ENCODE measurements around the gene TNF. TPM values are rescaled to one million over a fixed set of nuclear protein-coding genes. Genes with fewer than 3 reads are reported as not detected.
A peak's percentile ranks its signal among the peaks of the same experiment; 100 is the strongest.
"Not testable (repeated sequence)": the region's sequence is repeated elsewhere in the genome, so short reads cannot be mapped to it uniquely, and the experiment has no call there.

TNF gene
- total RNA-seq, 1 experiment from 2014 or later: 1.4 TPM

DNA sequence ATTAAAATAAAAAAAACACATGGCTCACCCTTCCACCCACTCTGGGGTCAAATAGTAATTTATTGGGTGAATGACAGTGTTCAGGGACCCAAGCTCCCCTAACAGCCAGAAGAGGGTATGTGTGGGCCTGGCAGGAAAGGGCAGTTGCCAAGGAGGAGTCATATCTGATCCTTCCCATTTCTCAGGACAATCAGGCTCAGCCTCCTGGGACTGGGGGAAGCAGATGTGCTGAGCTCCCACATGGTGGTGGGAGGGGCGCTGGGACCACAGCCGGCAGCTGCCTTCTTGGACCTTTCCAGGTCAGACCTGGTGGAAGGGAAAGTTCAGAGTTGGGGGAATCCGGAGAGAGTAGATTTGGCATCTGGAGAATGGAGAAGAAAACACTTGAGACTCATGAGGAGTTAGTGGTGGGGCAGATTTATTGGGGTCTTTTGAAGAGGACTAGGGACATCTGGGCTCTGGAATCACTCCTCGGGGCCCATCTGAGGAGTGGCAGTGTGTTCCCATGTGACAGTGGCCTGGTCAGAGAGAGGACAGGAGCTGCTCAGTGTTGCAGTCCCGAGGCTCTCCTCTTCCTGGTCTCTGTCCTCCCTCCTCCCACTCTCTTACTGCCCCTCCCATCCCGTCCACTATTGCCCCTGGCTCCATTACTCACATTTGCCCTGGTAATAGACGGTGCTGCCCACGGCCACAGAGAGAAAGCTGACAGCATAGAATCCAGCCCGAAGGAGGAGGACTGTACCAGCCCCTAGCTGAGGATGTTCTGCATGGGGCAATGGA lies 13.7 kb downstream of the TNF start:
- DNase-seq (ENCODE audit: low read depth): no peak

DNA sequence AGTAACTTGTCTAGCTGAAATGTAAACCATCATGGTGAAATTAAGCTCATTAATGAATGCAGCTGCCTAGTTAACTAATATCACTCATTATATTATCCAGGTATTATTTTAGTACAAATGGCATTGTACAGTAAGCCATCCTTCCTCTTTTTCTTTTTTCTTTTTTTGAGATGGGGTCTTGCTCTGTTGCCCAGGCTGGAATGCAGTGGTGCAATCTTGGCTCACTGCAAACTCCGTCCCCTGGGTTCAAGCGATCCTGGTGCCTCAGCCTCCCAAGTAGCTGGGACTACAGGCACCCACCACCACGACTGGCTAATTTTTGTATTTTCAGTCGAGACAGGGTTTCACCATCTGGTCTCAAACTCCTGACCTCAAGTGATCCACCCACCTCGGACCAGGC lies 15.3 kb downstream of the TNF start:
- DNase-seq (ENCODE audit: low read depth): not testable (repeated sequence)

- DNase-seq (ENCODE audit: low read depth): no peak
Observed at GRCh38 chr6:31592396-31592771, 17.0 kb downstream of the TNF start.

DNA sequence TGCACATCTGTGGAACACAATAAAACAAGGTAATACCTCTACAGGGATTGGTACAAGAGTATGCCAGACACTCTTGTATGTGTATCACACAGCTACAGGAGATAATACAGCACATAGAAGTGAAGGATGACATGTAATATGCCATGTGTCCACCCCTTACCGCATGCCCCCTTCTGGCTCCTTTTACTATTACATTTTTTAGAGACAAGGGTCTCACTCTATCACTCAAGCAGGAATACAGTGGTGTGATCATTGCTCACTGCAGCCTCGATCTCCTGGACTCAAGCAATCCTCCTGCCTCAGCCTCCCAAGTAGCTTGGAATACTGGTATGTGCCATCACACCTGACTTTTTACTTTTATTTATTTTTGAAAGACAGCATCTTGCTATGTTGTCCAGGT lies 21.6 kb downstream of the TNF start:
- DNase-seq (ENCODE audit: low read depth): peak; percentile 40

DNA sequence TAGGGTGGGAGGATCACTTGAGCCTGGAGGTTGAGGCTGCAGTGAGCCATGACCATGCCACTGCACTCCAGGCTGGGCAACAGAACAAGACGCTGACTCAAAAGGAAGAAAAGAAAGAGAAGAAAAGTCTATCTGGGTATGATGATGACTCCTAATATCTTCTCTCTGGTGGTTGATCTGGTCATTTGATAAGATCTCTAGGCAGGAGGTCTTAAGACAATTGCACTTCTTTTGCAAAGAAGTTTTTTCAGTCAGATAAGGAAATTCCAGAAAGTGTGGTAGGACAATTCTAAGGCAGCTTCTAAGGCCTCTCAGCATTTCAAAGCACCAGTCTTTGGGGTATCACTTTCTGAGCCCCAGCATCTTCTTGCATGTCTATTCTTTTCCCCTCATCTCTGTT lies 32.0 kb downstream of the TNF start:
- no peak for DNase-seq (ENCODE audit: low read depth)

GRCh38 chr6:31609519-31610406 lies 34.4 kb downstream of the TNF start:
- DNase-seq (ENCODE audit: low read depth): no peak

GRCh38 chr6:31610968-31611367 lies 35.6 kb downstream of the TNF start:
- DNase-seq (ENCODE audit: low read depth): no peak

- no peak for DNase-seq (ENCODE audit: low read depth)
Observed at GRCh38 chr6:31614075-31614619, 38.8 kb downstream of the TNF start.

DNA sequence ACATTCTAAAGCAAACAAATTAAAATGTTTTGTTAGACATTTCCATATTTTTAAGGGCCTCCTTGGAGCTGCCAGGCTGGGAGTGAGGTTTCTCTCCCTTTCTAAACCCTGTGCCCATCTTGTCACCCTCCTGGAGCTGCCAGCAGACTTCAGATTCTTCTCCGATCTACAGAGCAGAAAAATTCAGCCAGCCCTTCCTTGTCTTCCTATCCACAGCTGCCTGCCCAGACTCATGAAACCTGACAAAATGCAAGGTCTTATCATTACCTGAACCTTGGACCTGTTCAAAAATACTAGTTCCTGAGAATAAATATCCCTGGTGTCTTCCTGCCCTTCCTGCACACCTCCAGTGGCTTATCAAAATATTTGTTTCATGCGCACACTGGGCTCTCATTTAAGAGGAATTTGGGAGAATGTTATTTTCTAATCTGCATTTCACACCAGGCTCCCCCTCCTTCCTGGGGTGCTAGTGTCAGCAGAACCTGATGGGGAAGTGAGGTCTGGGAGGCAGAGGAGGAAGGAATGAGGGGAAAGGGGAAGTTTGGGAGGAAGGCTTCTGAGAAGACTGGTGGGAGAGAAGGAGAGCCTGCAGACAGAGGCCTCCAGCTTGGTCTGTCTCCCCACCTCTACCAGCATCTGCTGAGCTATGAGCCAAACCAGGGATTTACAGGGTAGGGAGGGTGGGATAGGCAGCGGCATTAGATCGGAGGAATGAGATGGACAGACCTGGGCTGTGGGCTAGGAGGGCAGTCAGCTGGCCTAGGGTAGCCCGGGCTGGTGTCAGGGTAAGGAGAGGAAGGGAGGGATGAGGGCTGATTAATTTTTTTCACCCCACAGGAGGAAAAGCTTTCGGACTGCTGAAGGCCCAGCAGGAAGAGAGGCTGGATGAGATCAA lies 39.6 kb downstream of the TNF start, which contains the start of gene AIF1:
Gene AIF1 (plus strand): TSS at position 551 of the 895 bp plus-strand sequence. CDS start 96 bp downstream, at position 647.
- DNase-seq (ENCODE audit: low read depth): no peak

DNA sequence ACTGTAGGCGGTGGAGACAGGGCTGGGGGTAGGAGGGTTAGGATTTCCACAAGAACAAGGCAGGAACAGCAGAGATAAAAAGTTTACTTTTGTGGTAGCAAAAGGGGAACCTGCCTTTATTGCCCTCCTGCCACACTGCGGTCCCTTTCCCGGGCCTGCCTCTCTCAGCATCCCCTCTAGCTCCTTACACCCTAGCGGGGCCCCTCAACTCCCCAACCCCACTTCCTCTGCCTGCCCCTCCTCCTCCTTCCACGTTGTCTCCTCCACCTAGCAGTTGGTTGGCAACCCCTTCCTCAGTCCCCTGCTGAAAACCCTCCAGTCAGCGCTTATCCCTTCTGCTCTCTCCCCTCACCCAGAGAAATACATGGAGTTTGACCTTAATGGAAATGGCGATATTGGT lies 40.4 kb downstream of the TNF start:
- no peak for DNase-seq (ENCODE audit: low read depth)

- DNase-seq (ENCODE audit: low read depth): no peak
Observed at GRCh38 chr6:31617010-31617409, 41.6 kb downstream of the TNF start.

DNA sequence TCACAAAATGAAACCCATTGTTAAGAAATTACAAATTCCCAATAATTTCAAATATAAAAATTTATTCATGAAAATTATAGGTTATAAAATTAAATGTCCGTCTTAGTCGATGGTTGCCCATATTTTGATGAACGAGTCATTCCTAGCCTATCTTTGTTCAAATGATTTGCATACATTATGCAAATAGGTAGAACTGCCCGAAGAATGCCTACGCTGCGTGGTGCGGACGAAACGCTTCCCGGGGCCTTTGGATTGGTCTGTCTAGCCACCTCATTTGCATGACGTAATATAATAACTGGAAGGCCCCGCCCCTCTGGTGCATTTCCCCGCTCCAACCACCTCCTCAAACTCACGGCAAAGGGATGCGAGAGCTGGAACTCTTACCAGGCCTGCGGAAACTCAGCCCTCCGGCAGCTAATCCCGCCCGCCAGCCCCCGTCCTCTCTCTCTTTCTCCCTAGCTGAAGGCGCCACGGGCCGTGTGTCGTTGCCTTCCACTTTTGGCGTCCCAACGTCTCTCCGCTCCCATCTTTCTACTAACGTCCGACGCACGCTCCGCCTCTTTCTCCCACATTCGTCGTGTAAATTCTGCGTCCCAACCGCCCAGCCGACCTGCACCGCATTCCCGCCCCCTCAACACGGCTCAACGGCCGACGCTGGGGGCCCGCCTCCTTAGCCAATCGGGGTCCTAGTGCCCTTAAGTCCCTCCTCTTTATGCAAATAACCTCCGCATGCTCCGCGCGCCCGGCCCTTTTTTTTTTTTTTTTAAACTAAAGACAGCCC lies 44.6 kb downstream of the TNF start:
- DNase-seq (ENCODE audit: low read depth): peak; percentile 100

GRCh38 chr6:31620586-31621319 lies 45.4 kb downstream of the TNF start, which contains the start of gene PRRC2A:
Gene PRRC2A (plus strand): TSS chr6:31620715. CDS start chr6:31622790, 2,075 bp downstream.
- DNase-seq (ENCODE audit: low read depth): no peak

DNA sequence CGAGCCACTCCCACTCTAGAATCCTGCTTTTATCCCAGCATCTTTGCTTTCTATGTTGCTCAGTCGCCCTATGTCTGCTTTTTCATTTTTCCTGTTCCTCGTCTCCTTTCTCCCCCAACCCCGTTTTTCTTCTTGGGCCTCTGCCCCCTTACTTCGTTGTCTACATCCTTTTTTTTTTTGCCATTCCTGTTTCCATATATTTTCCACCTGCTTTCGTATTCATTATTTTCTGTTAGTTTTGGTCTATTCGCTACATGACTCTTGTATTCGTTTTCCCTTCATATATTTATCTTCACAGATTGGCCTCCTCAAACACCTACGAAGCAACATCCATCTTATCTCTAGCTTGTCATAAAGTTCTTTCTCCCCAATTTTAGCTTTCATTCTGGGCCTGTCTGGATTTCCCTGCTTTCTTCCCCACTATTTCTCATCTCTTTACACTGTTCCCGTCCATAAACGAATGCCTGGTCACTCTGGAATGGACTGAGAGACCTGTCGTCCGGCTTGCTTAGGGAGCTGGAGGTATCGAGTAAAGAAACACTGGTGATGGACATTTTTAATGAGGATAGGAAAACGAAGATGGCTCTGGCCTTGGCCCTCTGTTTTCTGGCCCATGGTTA lies 46.1 kb downstream of the TNF start:
- no peak for DNase-seq (ENCODE audit: low read depth)

GRCh38 chr6:31621991-31622390 lies 46.6 kb downstream of the TNF start:
- no peak for DNase-seq (ENCODE audit: low read depth)

DNA sequence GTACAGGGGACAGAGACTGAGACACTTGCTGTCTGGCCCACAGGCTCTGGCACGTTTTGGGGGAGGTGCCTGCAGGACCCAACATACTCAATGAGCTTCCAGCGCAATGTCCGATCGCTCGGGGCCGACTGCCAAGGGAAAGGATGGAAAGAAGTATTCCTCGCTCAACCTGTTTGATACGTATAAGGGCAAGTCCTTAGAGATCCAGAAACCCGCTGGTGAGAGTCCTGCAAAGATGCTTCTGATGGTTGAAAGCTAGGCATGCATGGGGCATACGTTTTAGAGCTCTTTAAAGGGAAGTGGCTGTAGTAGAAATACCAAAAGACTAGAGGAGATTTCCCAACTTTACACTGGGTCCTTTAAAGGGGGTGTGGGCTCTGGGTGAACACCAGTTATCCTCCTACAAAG lies 47.3 kb downstream of the TNF start:
- DNase-seq (ENCODE audit: low read depth): no peak

GRCh38 chr6:31624070-31624469 lies 48.7 kb downstream of the TNF start:
- DNase-seq (ENCODE audit: low read depth): no peak

- DNase-seq (ENCODE audit: low read depth): no peak
Observed at GRCh38 chr6:31626952-31627351, 51.6 kb downstream of the TNF start.

- DNase-seq (ENCODE audit: low read depth): no peak
Observed at GRCh38 chr6:31627690-31628287, 52.4 kb downstream of the TNF start.
